H9 (cell line): Measurements from ENCODE around the gene TRAPPC8. TPM values are rescaled to one million over a fixed set of nuclear protein-coding genes. Genes with fewer than 3 reads are reported as not detected.

ENCODE experiments used
- DNase-seq: peaks from one replicate; pipeline ENCODE4 v3.0.0-alpha.2; 2017
- H2AFZ ChIP-seq: one replicate; pipeline ENCODE4 v1.6.1; 2013; ENCODE audit warnings: mild to moderate bottlenecking, low read length, control low read depth, moderate library complexity
- H2AK5ac ChIP-seq: 2 replicates; pipeline ENCODE4 v1.6.1; 2013; ENCODE audit warnings: low read length, control low read depth, mixed read lengths; ENCODE audit not compliant: insufficient read length
- H2BK120ac ChIP-seq: one replicate; pipeline ENCODE4 v1.6.1; 2013; ENCODE audit warnings: low read depth, mild to moderate bottlenecking, low read length, control low read depth, inconsistent platforms; ENCODE audit not compliant: poor library complexity, severe bottlenecking
- H2BK12ac ChIP-seq: 2 replicates; pipeline ENCODE4 v1.6.1; 2013; ENCODE audit warnings: low read length, control low read depth, mixed read lengths, low read depth; ENCODE audit not compliant: insufficient read length
- H2BK15ac ChIP-seq: 2 replicates; pipeline ENCODE4 v1.6.1; 2013; ENCODE audit warnings: low read depth, low read length, control low read depth
- H2BK20ac ChIP-seq: one replicate; pipeline ENCODE4 v1.6.1; 2013; ENCODE audit warnings: low read depth, mild to moderate bottlenecking, low read length, control low read depth, inconsistent platforms; ENCODE audit not compliant: poor library complexity, severe bottlenecking
- H2BK5ac ChIP-seq: 2 replicates; pipeline ENCODE4 v1.6.1; 2013; ENCODE audit warnings: low read length, control low read depth, mixed read lengths; ENCODE audit not compliant: insufficient read length
- H3K14ac ChIP-seq: 2 replicates; pipeline ENCODE4 v1.6.1; 2013; ENCODE audit warnings: low read length, control low read depth; ENCODE audit not compliant: insufficient read depth
- H3K18ac ChIP-seq: 2 replicates; pipeline ENCODE4 v1.6.1; 2013; ENCODE audit warnings: low read depth, mild to moderate bottlenecking, mixed read lengths, low read length, control low read depth; ENCODE audit not compliant: insufficient read length
- H3K23ac ChIP-seq: 2 replicates; pipeline ENCODE4 v1.6.1; 2013; ENCODE audit warnings: low read length, control low read depth, mixed read lengths, low read depth; ENCODE audit not compliant: insufficient read length
- H3K23me2 ChIP-seq: 2 replicates; pipeline ENCODE4 v1.6.1; 2013; ENCODE audit warnings: low read depth, mild to moderate bottlenecking, mixed read lengths, low read length, control low read depth; ENCODE audit not compliant: insufficient read length, poor library complexity, severe bottlenecking
- H3K27ac ChIP-seq: 2 replicates; pipeline ENCODE4 v1.5.1; 2013; ENCODE audit warnings: low read length, control low read depth, mixed read lengths, low read depth; ENCODE audit not compliant: insufficient read length
- H3K27me3 ChIP-seq: 2 replicates; pipeline ENCODE4 v1.6.1; 2013; ENCODE audit warnings: low read length, control low read depth, inconsistent platforms; ENCODE audit not compliant: insufficient read depth
- H3K4ac ChIP-seq: 2 replicates; pipeline ENCODE4 v1.6.1; 2013; ENCODE audit warnings: low read depth, mild to moderate bottlenecking, control low read depth, inconsistent platforms, low read length, moderate library complexity
- H3K4me1 ChIP-seq: 2 replicates; pipeline ENCODE4 v1.6.1; 2013; ENCODE audit warnings: low read length, control low read depth, inconsistent platforms; ENCODE audit not compliant: insufficient read depth
- H3K4me2 ChIP-seq: 2 replicates; pipeline ENCODE4 v1.6.1; 2013; ENCODE audit warnings: low read length, control low read depth, mixed read lengths; ENCODE audit not compliant: insufficient read length, insufficient read depth
- H3K56ac ChIP-seq: 2 replicates; pipeline ENCODE4 v1.6.1; 2013; ENCODE audit warnings: low read depth, mild to moderate bottlenecking, mixed read lengths, low read length, control low read depth; ENCODE audit not compliant: insufficient read length
- H3K79me1 ChIP-seq: 2 replicates; pipeline ENCODE4 v1.6.1; 2013; ENCODE audit warnings: low read depth, mild to moderate bottlenecking, moderate library complexity, low read length, control low read depth, inconsistent platforms; ENCODE audit not compliant: insufficient read depth, poor library complexity, severe bottlenecking
- H3K79me2 ChIP-seq: 2 replicates; pipeline ENCODE4 v1.6.1; 2013; ENCODE audit warnings: low read length, control low read depth, inconsistent platforms; ENCODE audit not compliant: insufficient read depth
- H3K9ac ChIP-seq: 2 replicates; pipeline ENCODE4 v1.6.1; 2013; ENCODE audit warnings: low read length, control low read depth, mixed read lengths; ENCODE audit not compliant: insufficient read length; ENCODE audit errors: extremely low read depth
- H3K9me3 ChIP-seq: one replicate; pipeline ENCODE4 v1.6.1; 2013; ENCODE audit warnings: low read depth, low read length, inconsistent platforms; ENCODE audit not compliant: control insufficient read depth
- H3T11ph ChIP-seq: one replicate; pipeline ENCODE4 v1.6.1; 2013; ENCODE audit warnings: mild to moderate bottlenecking, low read length, control low read depth, inconsistent platforms
- H4K20me1 ChIP-seq: one replicate; pipeline ENCODE4 v1.6.1; 2013; ENCODE audit not compliant: control insufficient read depth, insufficient read length, insufficient read depth
- H4K5ac ChIP-seq: 2 replicates; pipeline ENCODE4 v1.6.1; 2013; ENCODE audit warnings: low read depth, mild to moderate bottlenecking, mixed read lengths, low read length, control low read depth; ENCODE audit not compliant: insufficient read length
- H4K8ac ChIP-seq: replicated peaks from 2 replicates; pipeline ENCODE4 v1.6.1; 2013; ENCODE audit warnings: low read length, control low read depth, mixed read lengths, low read depth; ENCODE audit not compliant: insufficient read length
- H4K91ac ChIP-seq: 2 replicates; pipeline ENCODE4 v1.6.1; 2013; ENCODE audit warnings: low read depth, mild to moderate bottlenecking, moderate library complexity, mixed read lengths, low read length, control low read depth; ENCODE audit not compliant: insufficient read length
- H3K27ac Mint-ChIP-seq, 3 experiments: 2 replicates in 2 of 3; 3 replicates in 1 of 3; pipeline ENCODE4 v1.8.0; 2020 to 2021; ENCODE audit warnings: mixed read lengths in 3 of 3, mild to moderate bottlenecking in 1 of 3, moderate library complexity in 1 of 3
- H3K27me3 Mint-ChIP-seq: 2 replicates; pipeline ENCODE4 v1.8.0; 2021; ENCODE audit warnings: low read depth, mild to moderate bottlenecking, moderate library complexity, mixed read lengths
- H3K36me3 Mint-ChIP-seq, 3 experiments: 2 replicates in 2 of 3; 3 replicates in 1 of 3; pipeline ENCODE4 v1.8.0; 2020 to 2021; ENCODE audit warnings: low read depth in 3 of 3, mixed read lengths in 3 of 3; ENCODE audit not compliant: insufficient read depth in 1 of 3
- H3K4me1 Mint-ChIP-seq, 2 experiments: 2 replicates each; pipeline ENCODE4 v1.8.0; 2020; ENCODE audit warnings: mixed read lengths in 2 of 2
- H3K4me3 Mint-ChIP-seq, 2 experiments: 2 replicates in 1 of 2; 3 replicates in 1 of 2; pipeline ENCODE4 v1.8.0; 2020 to 2021; ENCODE audit warnings: mild to moderate bottlenecking in 2 of 2, mixed read lengths in 2 of 2, moderate library complexity in 1 of 2
- H3K9me3 Mint-ChIP-seq, 2 experiments: 2 replicates in 1 of 2; 3 replicates in 1 of 2; pipeline ENCODE4 v1.8.0; 2020; ENCODE audit warnings: mild to moderate bottlenecking in 2 of 2, mixed read lengths in 2 of 2, moderate library complexity in 1 of 2
- total RNA-seq: library from RNA; stranded (reverse); gene quantifications from 2 replicates; pipeline ENCODE4 v1.2.1, GENCODE V29; 2021
- TF ChIP-seq, protein P1 (sequence below): fragments of 200-600 bp; sonication (generic); conservative IDR thresholded peaks from 3 replicates; pipeline ENCODE4 v1.8.0; 2021; ENCODE audit warnings: antibody characterized with exemption, mild to moderate bottlenecking

Gene TRAPPC8
- total RNA-seq, 1 experiment from 2014 or later = 40.4 TPM

DNA sequence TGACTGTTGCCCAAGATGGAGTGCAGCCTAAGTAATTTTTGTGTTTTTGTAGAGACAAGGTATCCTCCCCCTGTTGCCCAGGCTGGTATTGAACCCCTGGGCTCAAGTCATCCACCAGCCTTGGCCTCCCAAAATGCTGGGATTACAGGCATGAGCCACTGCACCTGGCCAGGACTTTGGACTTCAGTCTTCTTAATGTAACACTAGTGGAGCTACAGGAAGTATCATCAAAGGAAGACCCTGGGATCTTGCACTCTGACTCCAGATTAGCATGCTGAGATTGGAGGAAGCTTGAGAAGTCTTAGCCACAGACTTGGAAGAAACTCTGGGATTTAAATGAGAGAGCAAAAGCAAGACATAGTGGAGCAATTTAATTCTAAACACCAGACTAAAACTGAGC lies 37.9 kb upstream of the TRAPPC8 start:
- Mint-ChIP-seq H3K9me3 (peaks cover 18 to 20% of the 10 kb centered on the region in 2 experiments), H3K27me3 (peaks cover 2% of the 10 kb centered on the region; the same call in 1 of the 2 replicates), H3K27ac (no peak overlapping the region), H3K36me3 (peaks cover 3 to 23% (median 6%) of the 10 kb centered on the region in 3 experiments; a peak in 6 of 7 replicates), H3K4me3 (no peak overlapping the region), H3K4me1 (peaks cover 2 to 8% of the 10 kb centered on the region in 2 experiments; a peak in 2 of 4 replicates)
- H4K91ac ChIP-seq = no peak overlapping the region
- H3K4me1 ChIP-seq = no peaks in the 10 kb centered on the region
- H2AK5ac ChIP-seq = no peak overlapping the region
- H3K79me1 ChIP-seq = no peaks in the 10 kb centered on the region
- H3K9me3 ChIP-seq = no peaks in the 10 kb centered on the region
- H3T11ph ChIP-seq = no peak overlapping the region
- H3K27me3 ChIP-seq = no peaks in the 10 kb centered on the region
- TF ChIP-seq, protein P1, sequence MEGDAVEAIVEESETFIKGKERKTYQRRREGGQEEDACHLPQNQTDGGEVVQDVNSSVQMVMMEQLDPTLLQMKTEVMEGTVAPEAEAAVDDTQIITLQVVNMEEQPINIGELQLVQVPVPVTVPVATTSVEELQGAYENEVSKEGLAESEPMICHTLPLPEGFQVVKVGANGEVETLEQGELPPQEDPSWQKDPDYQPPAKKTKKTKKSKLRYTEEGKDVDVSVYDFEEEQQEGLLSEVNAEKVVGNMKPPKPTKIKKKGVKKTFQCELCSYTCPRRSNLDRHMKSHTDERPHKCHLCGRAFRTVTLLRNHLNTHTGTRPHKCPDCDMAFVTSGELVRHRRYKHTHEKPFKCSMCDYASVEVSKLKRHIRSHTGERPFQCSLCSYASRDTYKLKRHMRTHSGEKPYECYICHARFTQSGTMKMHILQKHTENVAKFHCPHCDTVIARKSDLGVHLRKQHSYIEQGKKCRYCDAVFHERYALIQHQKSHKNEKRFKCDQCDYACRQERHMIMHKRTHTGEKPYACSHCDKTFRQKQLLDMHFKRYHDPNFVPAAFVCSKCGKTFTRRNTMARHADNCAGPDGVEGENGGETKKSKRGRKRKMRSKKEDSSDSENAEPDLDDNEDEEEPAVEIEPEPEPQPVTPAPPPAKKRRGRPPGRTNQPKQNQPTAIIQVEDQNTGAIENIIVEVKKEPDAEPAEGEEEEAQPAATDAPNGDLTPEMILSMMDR = no peak
- H2BK120ac ChIP-seq = no peak overlapping the region
- H2BK15ac ChIP-seq = no peak overlapping the region
- H2BK5ac ChIP-seq = no peak overlapping the region
- no peak overlapping the region for H3K23ac ChIP-seq
- no peak overlapping the region for H3K18ac ChIP-seq
- H2AFZ ChIP-seq = no peak overlapping the region
- no peak overlapping the region for H4K8ac ChIP-seq
- no peak for DNase-seq
- no peak overlapping the region for H2BK20ac ChIP-seq
- H3K4me2 ChIP-seq = no peak overlapping the region
- H2BK12ac ChIP-seq = no peak overlapping the region
- no peak overlapping the region for H3K9ac ChIP-seq
- H3K27ac ChIP-seq = no peak overlapping the region
- no peaks in the 10 kb centered on the region for H3K23me2 ChIP-seq
- H4K20me1 ChIP-seq = no peaks in the 10 kb centered on the region
- H3K56ac ChIP-seq = no peak overlapping the region
- H4K5ac ChIP-seq = no peak overlapping the region
- no peak overlapping the region for H3K4ac ChIP-seq
- no peaks in the 10 kb centered on the region for H3K79me2 ChIP-seq
- H3K14ac ChIP-seq = no peak overlapping the region
